ENCODE data around the gene CDKAL1. TPM values are rescaled to one million over a fixed set of nuclear protein-coding genes. Genes with fewer than 3 reads are reported as not detected.

The CDKAL1 gene
- total RNA-seq, 5 donors from 2014 or later (not counting 1 experiment from before 2014, with no cell fraction given): 18.8 to 29.9 (median 20.5) TPM

- ChIA-PET POLR2A (interaction anchor here in 1 of 2 donors (0.6 kb wide), 1 partner anchor 1019 kb away, joined by 12 read pairs; no protein-coding TSS in a partner anchor), CTCF (interaction anchor here in 1 of 2 donors (0.7 kb wide), 2 partner anchors 256 to 1006 kb away, joined by 3 to 15 read pairs; no protein-coding TSS in a partner anchor)
- Mint-ChIP-seq H3K27ac (no peak overlapping the region), H3K27me3 (no peaks in the 10 kb centered on the region), H3K36me3 (peaks cover 32% of the 10 kb centered on the region), H3K4me1 (peaks cover 10 to 16% (median 13%) of the 10 kb centered on the region in 3 donors), H3K4me3 (no peak overlapping the region), H3K9me3 (no peaks in the 10 kb centered on the region)
- DNase-seq: no peak
- Histone ChIP-seq H3K4me3 (ENCODE audit: control insufficient read depth in 1 of 2, extremely low read depth in 1 of 2, low read length in 1 of 2) (no peak overlapping the region), H3K36me3 (ENCODE audit: control insufficient read depth in 2 of 2, extremely low read depth in 1 of 2, insufficient read depth in 1 of 2, low read length in 1 of 2) (peaks cover 0 to 21% of the 10 kb centered on the region in 2 donors), H3K9me3 (no peaks in the 10 kb centered on the region), H3K27ac (ENCODE audit: low read length) (no peak overlapping the region), H3K4me1 (ENCODE audit: control insufficient read depth in 1 of 2, extremely low read depth in 1 of 2, insufficient read depth in 2 of 2, low read length in 2 of 2) (peaks cover 0 to 5% of the 10 kb centered on the region in 2 experiments), H3K27me3 (replicated peaks in 1 of 2; ENCODE audit: control insufficient read depth in 2 of 2, extremely low read depth in 1 of 2, insufficient read depth in 2 of 2, low read length in 1 of 2) (no peaks in the 10 kb centered on the region)
- ATAC-seq (replicated peaks in 1 of 4): no peak
- no CpG with 5 or more reads among the region's 4 CpGs for WGBS (ENCODE audit: insufficient coverage)
These were observed 41.6 kb downstream of the CDKAL1 start for GRCh38 chr6:20575704-20576451.

GRCh38 chr6:20577173-20577688 lies 43.0 kb downstream of the CDKAL1 start:
- no peak for ATAC-seq (replicated peaks in 1 of 4)
- Mint-ChIP-seq H3K4me3 (no peak overlapping the region), H3K27ac (no peak overlapping the region), H3K36me3 (peaks cover 32% of the 10 kb centered on the region), H3K4me1 (peaks cover 5 to 13% (median 10%) of the 10 kb centered on the region in 3 donors), H3K9me3 (no peaks in the 10 kb centered on the region), H3K27me3 (no peaks in the 10 kb centered on the region)
- no peaks in the 10 kb centered on the region for H3K27me3 ChIP-seq (replicated peaks in 1 of 2; ENCODE audit: control insufficient read depth in 2 of 2, extremely low read depth in 1 of 2, insufficient read depth in 2 of 2, low read length in 1 of 2)
- CTCF ChIA-PET: no interaction called here
- H3K36me3 ChIP-seq (ENCODE audit: control insufficient read depth in 2 of 2, extremely low read depth in 1 of 2, insufficient read depth in 1 of 2, low read length in 1 of 2): peaks cover 0 to 21% of the 10 kb centered on the region in 2 donors
- H3K27ac ChIP-seq (ENCODE audit: low read length): no peak overlapping the region
- H3K4me3 ChIP-seq (ENCODE audit: control insufficient read depth in 1 of 2, extremely low read depth in 1 of 2, low read length in 1 of 2): no peak overlapping the region
- POLR2A ChIA-PET: no interaction called here
- no peaks in the 10 kb centered on the region for H3K9me3 ChIP-seq
- peaks cover 0 to 4% of the 10 kb centered on the region in 2 experiments for H3K4me1 ChIP-seq (ENCODE audit: control insufficient read depth in 1 of 2, extremely low read depth in 1 of 2, insufficient read depth in 2 of 2, low read length in 2 of 2)
- DNase-seq: no peak
- WGBS (ENCODE audit: insufficient coverage): no CpG with 5 or more reads among the region's 3 CpGs

- H3K4me1 ChIP-seq (ENCODE audit: control insufficient read depth in 1 of 2, extremely low read depth in 1 of 2, insufficient read depth in 2 of 2, low read length in 2 of 2): no peaks in the 10 kb centered on the region
- ChIA-PET CTCF (no interaction called here), POLR2A (no interaction called here)
- Mint-ChIP-seq H3K27me3 (no peaks in the 10 kb centered on the region), H3K4me3 (no peak overlapping the region), H3K4me1 (peaks cover 0 to 11% (median 6%) of the 10 kb centered on the region in 3 donors), H3K27ac (no peak overlapping the region), H3K9me3 (no peaks in the 10 kb centered on the region), H3K36me3 (peaks cover 50% of the 10 kb centered on the region)
- DNase-seq: no peak
- H3K36me3 ChIP-seq (ENCODE audit: control insufficient read depth in 2 of 2, extremely low read depth in 1 of 2, insufficient read depth in 1 of 2, low read length in 1 of 2): peaks cover 5 to 21% of the 10 kb centered on the region in 2 donors
- WGBS (ENCODE audit: insufficient coverage): no CpG with 5 or more reads among the region's 1 CpG
- H3K27me3 ChIP-seq (replicated peaks in 1 of 2; ENCODE audit: control insufficient read depth in 2 of 2, extremely low read depth in 1 of 2, insufficient read depth in 2 of 2, low read length in 1 of 2): no peaks in the 10 kb centered on the region
- no peaks in the 10 kb centered on the region for H3K9me3 ChIP-seq
- no peak overlapping the region for H3K4me3 ChIP-seq (ENCODE audit: control insufficient read depth in 1 of 2, extremely low read depth in 1 of 2, low read length in 1 of 2)
- no peak overlapping the region for H3K27ac ChIP-seq (ENCODE audit: low read length)
- no peak for ATAC-seq (replicated peaks in 1 of 4)
These were observed 46.8 kb downstream of the CDKAL1 start for GRCh38 chr6:20581070-20581469.

- DNase-seq (no peak), ATAC-seq (replicated peaks in 1 of 4) (no peak)
- Mint-ChIP-seq H3K27ac (no peak overlapping the region), H3K36me3 (peaks cover 43% of the 10 kb centered on the region), H3K27me3 (no peaks in the 10 kb centered on the region), H3K4me3 (no peak overlapping the region), H3K4me1 (peaks cover 0 to 9% (median 8%) of the 10 kb centered on the region in 3 donors), H3K9me3 (no peaks in the 10 kb centered on the region)
- Histone ChIP-seq H3K4me3 (ENCODE audit: control insufficient read depth in 1 of 2, extremely low read depth in 1 of 2, low read length in 1 of 2) (no peak overlapping the region), H3K36me3 (ENCODE audit: control insufficient read depth in 2 of 2, extremely low read depth in 1 of 2, insufficient read depth in 1 of 2, low read length in 1 of 2) (peaks cover 5 to 15% of the 10 kb centered on the region in 2 donors), H3K4me1 (ENCODE audit: control insufficient read depth in 1 of 2, extremely low read depth in 1 of 2, insufficient read depth in 2 of 2, low read length in 2 of 2) (no peaks in the 10 kb centered on the region), H3K27me3 (replicated peaks in 1 of 2; ENCODE audit: control insufficient read depth in 2 of 2, extremely low read depth in 1 of 2, insufficient read depth in 2 of 2, low read length in 1 of 2) (no peaks in the 10 kb centered on the region), H3K27ac (ENCODE audit: low read length) (no peak overlapping the region), H3K9me3 (no peaks in the 10 kb centered on the region)
- CTCF ChIA-PET: no interaction called here
- POLR2A ChIA-PET: interaction anchor here in 1 of 2 donors (0.6 kb wide), 1 partner anchor 16 kb away, joined by 3 read pairs; no protein-coding TSS in a partner anchor
- no CpG with 5 or more reads among the region's 4 CpGs for WGBS (ENCODE audit: insufficient coverage)
These were observed 48.6 kb downstream of the CDKAL1 start for GRCh38 chr6:20582586-20583443.

- Mint-ChIP-seq H3K27ac (no peak overlapping the region), H3K9me3 (no peaks in the 10 kb centered on the region), H3K36me3 (peaks cover 42% of the 10 kb centered on the region), H3K4me3 (no peak overlapping the region), H3K4me1 (peaks cover 5 to 14% (median 13%) of the 10 kb centered on the region in 3 donors), H3K27me3 (no peaks in the 10 kb centered on the region)
- no peak for ATAC-seq (replicated peaks in 1 of 4)
- no peak for DNase-seq
- H3K4me1 ChIP-seq (ENCODE audit: control insufficient read depth in 1 of 2, extremely low read depth in 1 of 2, insufficient read depth in 2 of 2, low read length in 2 of 2): no peaks in the 10 kb centered on the region
- ChIA-PET POLR2A (no interaction called here), CTCF (no interaction called here)
- H3K4me3 ChIP-seq (ENCODE audit: control insufficient read depth in 1 of 2, extremely low read depth in 1 of 2, low read length in 1 of 2): no peak overlapping the region
- no peak overlapping the region for H3K27ac ChIP-seq (ENCODE audit: low read length)
- peaks cover 5 to 14% of the 10 kb centered on the region in 2 donors for H3K36me3 ChIP-seq (ENCODE audit: control insufficient read depth in 2 of 2, extremely low read depth in 1 of 2, insufficient read depth in 1 of 2, low read length in 1 of 2)
- no peaks in the 10 kb centered on the region for H3K9me3 ChIP-seq
- WGBS (ENCODE audit: insufficient coverage): 38% methylated on average over 1 of the region's 3 CpGs
- no peaks in the 10 kb centered on the region for H3K27me3 ChIP-seq (replicated peaks in 1 of 2; ENCODE audit: control insufficient read depth in 2 of 2, extremely low read depth in 1 of 2, insufficient read depth in 2 of 2, low read length in 1 of 2)
These were observed 49.2 kb downstream of the CDKAL1 start for GRCh38 chr6:20583444-20583800.

GRCh38 chr6:20584100-20584731 lies 50.0 kb downstream of the CDKAL1 start:
- Histone ChIP-seq H3K36me3 (ENCODE audit: control insufficient read depth in 2 of 2, extremely low read depth in 1 of 2, insufficient read depth in 1 of 2, low read length in 1 of 2) (peaks cover 5 to 9% of the 10 kb centered on the region in 2 donors), H3K4me3 (ENCODE audit: control insufficient read depth in 1 of 2, extremely low read depth in 1 of 2, low read length in 1 of 2) (no peak overlapping the region), H3K27me3 (replicated peaks in 1 of 2; ENCODE audit: control insufficient read depth in 2 of 2, extremely low read depth in 1 of 2, insufficient read depth in 2 of 2, low read length in 1 of 2) (no peaks in the 10 kb centered on the region), H3K9me3 (no peaks in the 10 kb centered on the region), H3K27ac (ENCODE audit: low read length) (no peak overlapping the region), H3K4me1 (ENCODE audit: control insufficient read depth in 1 of 2, extremely low read depth in 1 of 2, insufficient read depth in 2 of 2, low read length in 2 of 2) (peaks cover 0 to 5% of the 10 kb centered on the region in 2 experiments)
- H3K36me3 Mint-ChIP-seq: peaks cover 36% of the 10 kb centered on the region
- ATAC-seq (replicated peaks in 1 of 4): no peak
- no peak for DNase-seq
- 100% methylated on average over 1 of the region's 2 CpGs for WGBS (ENCODE audit: insufficient coverage)
- H3K27me3 Mint-ChIP-seq: no peaks in the 10 kb centered on the region
- H3K27ac Mint-ChIP-seq: no peak overlapping the region
- H3K9me3 Mint-ChIP-seq: no peaks in the 10 kb centered on the region
- no peak overlapping the region for H3K4me3 Mint-ChIP-seq
- POLR2A ChIA-PET: no interaction called here
- CTCF ChIA-PET: no interaction called here
- peaks cover 13 to 20% (median 19%) of the 10 kb centered on the region in 3 donors for H3K4me1 Mint-ChIP-seq

Data from T-cell (primary cell).